HFFc6 (cell line): ENCODE data around the gene MOV10L1. TPM values are rescaled to one million over a fixed set of nuclear protein-coding genes. Genes with fewer than 3 reads are reported as not detected.

ENCODE experiments used
- DNase-seq: peaks from one replicate; pipeline ENCODE4 v3.0.0-alpha.2; 2018
- H3K27ac Mint-ChIP-seq: 2 replicates; pipeline ENCODE4 v1.8.0; 2020; ENCODE audit warnings: mild to moderate bottlenecking, mixed read lengths
- H3K27me3 Mint-ChIP-seq: 2 replicates; pipeline ENCODE4 v1.8.0; 2021; ENCODE audit warnings: mild to moderate bottlenecking, moderate library complexity, mixed read lengths; ENCODE audit not compliant: insufficient read depth
- H3K36me3 Mint-ChIP-seq: 2 replicates; pipeline ENCODE4 v1.8.0; 2021; ENCODE audit warnings: low read depth, mixed read lengths
- H3K4me1 Mint-ChIP-seq: 2 replicates; pipeline ENCODE4 v1.8.0; 2020; ENCODE audit warnings: low read depth, mixed read lengths
- H3K4me3 Mint-ChIP-seq: 2 replicates; pipeline ENCODE4 v1.8.0; 2020; ENCODE audit warnings: mild to moderate bottlenecking, moderate library complexity, mixed read lengths
- H3K9me3 Mint-ChIP-seq: 2 replicates; pipeline ENCODE4 v1.8.0; 2020; ENCODE audit warnings: mild to moderate bottlenecking, mixed read lengths
- total RNA-seq, 6 experiments: library from RNA; stranded (reverse); fragmentation: NEBNext Ultra II Directional; extraction: Animal tissue kit (Norgen Biotek cat#: 25700); gene quantifications; 2 replicates in 1 of 6; 3 replicates in 5 of 6; pipeline ENCODE4 v1.2.3, GENCODE V29; 2021
- TF ChIP-seq, protein P1 (sequence below): fragments of 200-600 bp; sonication (generic); IDR thresholded peaks from 2 replicates; pipeline ENCODE4 v1.5.0; 2021; ENCODE audit warnings: antibody characterized with exemption, mild to moderate bottlenecking

MOV10L1 gene
- total RNA-seq, 6 experiments from 2014 or later: 0.09 to 1.3 (median 0.26) TPM

DNA sequence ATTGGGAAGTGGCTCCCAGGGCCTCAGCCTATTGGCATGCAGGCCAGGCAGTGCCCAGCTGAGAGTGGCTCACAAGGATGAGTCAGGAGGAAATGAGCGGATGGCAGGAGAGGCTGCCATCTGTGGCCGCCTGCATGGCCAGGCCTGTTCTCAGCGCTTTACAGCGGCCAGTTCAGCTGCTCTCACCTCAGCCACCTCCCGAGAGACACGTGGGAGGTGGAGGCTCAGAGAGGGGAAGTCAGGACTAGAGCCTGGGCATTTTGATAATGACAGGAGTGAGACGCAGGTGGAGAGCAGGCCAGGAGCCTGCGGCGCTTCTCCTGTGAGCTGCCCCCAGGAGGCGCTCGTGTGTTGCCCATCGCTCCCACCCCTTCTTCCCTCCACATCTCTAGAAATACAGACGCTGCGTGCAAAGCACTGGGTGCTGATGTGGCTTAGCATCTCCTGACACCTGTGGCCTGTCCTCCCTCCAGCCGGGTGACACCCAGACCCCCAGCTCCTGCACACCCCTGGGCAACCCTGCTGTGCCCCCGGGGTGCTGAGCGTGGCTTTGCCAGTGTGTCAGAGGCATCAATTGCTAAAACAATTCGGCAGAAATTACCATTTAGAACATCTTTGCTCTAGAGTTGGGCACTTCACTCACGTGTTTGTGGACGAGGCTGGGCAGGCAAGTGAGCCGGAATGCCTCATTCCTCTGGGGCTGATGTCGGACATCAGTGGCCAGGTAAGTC, 59.4 kb downstream of the MOV10L1 start:
- Mint-ChIP-seq H3K27ac (no peak overlapping the region), H3K9me3 (no peaks in the 10 kb centered on the region), H3K27me3 (peaks cover 5% of the 10 kb centered on the region), H3K36me3 (no peaks in the 10 kb centered on the region), H3K4me3 (no peak overlapping the region), H3K4me1 (peaks cover 7% of the 10 kb centered on the region)
- peak; percentile 19 for DNase-seq
- TF ChIP-seq, protein P1, sequence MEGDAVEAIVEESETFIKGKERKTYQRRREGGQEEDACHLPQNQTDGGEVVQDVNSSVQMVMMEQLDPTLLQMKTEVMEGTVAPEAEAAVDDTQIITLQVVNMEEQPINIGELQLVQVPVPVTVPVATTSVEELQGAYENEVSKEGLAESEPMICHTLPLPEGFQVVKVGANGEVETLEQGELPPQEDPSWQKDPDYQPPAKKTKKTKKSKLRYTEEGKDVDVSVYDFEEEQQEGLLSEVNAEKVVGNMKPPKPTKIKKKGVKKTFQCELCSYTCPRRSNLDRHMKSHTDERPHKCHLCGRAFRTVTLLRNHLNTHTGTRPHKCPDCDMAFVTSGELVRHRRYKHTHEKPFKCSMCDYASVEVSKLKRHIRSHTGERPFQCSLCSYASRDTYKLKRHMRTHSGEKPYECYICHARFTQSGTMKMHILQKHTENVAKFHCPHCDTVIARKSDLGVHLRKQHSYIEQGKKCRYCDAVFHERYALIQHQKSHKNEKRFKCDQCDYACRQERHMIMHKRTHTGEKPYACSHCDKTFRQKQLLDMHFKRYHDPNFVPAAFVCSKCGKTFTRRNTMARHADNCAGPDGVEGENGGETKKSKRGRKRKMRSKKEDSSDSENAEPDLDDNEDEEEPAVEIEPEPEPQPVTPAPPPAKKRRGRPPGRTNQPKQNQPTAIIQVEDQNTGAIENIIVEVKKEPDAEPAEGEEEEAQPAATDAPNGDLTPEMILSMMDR: peak; percentile 79

DNA sequence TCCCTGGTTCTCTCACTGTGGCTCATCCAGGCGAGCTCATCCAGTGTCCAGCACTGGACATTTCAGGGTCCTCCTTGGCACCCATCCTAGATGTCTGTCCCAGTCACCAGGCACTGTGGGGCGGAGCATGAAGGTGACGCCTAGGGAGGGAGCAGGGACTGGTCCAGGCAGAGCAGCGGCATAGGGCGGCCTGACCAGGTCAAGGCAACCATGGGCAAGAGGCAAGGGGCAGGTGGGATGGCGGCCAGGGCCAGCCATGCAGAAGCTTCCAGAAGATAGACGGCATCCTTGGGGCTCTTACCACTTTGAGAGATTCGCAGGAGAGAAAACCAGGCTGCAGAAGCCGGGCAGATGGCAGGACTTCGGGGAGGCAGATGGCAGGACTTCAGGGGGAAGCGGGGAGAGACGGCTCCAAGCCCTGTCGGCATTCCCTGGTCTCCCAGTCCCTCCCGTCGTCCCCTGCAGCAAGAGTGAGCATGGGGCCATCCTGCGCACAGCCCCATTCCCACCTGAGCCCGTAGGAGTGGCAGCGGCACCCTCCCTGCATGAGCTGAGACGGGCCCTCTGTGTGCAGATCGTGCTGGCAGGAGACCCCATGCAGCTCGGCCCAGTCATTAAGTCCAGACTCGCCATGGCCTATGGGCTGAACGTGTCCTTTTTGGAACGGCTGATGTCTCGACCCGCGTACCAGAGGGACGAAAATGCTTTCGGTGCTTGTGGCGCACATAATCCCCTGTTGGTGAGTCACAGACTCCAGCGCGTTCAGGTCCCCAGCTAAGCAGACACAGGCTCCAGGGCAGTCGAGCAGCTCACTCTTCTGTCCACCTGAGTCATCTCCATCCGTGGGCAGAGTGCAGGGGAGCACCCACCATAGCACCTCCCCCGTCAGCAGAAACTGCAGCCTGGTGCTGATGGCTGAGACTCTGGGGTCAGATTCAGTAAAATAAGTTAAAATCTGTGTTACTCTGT, 60.6 kb downstream of the MOV10L1 start:
- peaks cover 7% of the 10 kb centered on the region for H3K4me1 Mint-ChIP-seq
- TF ChIP-seq, protein P1: no peak
- H3K9me3 Mint-ChIP-seq: no peaks in the 10 kb centered on the region
- no peaks in the 10 kb centered on the region for H3K36me3 Mint-ChIP-seq
- H3K27me3 Mint-ChIP-seq: no peaks in the 10 kb centered on the region; the same call in 1 of the 2 replicates
- no peak overlapping the region for H3K27ac Mint-ChIP-seq
- H3K4me3 Mint-ChIP-seq: no peak overlapping the region
- DNase-seq: no peak

DNA sequence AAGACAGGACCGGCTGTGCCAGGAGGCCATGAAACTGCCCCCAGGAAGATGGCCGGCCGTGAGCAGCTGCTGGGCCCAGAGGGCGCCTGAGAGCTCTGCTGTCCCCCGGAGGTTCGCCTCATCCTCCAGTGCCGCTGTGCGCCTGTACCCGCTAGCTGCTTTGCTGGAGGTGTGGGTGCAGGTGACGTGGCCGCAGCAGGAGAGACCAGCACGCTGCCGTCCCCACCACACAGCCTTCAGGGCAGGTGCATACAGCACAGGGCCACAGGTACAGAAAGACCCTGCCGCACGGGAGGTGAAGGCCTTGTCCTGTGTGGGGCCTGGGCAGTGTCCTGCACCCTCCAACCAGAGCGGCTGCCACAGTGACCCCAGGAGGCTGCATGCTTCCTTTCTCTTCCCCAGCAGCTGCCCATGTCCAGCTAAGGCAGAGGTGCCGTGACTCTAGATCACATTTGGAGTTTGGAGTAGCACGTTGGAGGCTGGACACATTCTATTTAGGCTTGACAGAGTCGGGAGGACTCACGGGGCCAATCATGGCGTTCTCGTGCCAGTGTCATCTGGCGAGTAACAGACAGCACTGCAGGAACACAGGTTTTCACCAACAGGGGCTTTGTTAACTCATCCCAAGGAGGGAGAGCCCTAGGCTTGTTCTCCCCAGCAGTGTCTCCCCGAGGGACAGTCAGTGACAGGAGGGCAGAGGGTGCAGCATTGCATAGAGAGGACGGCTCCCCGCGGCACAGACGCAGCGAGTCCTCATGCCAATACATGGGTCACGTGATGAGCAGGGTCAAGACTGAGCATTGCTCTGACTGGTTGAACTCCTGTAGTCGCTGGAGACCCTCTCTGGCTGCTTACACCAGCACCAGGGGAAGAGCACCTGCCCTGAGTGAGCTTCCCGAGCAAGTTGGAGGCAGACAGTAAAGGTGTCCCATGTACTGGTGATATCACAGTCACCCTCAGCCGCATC, 62.0 kb downstream of the MOV10L1 start:
- Mint-ChIP-seq H3K27ac (no peak overlapping the region), H3K4me1 (peaks cover 3% of the 10 kb centered on the region), H3K4me3 (no peak overlapping the region), H3K27me3 (no peaks in the 10 kb centered on the region; the same call in 1 of the 2 replicates), H3K9me3 (no peaks in the 10 kb centered on the region), H3K36me3 (no peaks in the 10 kb centered on the region)
- DNase-seq: no peak
- TF ChIP-seq, protein P1: no peak

DNA sequence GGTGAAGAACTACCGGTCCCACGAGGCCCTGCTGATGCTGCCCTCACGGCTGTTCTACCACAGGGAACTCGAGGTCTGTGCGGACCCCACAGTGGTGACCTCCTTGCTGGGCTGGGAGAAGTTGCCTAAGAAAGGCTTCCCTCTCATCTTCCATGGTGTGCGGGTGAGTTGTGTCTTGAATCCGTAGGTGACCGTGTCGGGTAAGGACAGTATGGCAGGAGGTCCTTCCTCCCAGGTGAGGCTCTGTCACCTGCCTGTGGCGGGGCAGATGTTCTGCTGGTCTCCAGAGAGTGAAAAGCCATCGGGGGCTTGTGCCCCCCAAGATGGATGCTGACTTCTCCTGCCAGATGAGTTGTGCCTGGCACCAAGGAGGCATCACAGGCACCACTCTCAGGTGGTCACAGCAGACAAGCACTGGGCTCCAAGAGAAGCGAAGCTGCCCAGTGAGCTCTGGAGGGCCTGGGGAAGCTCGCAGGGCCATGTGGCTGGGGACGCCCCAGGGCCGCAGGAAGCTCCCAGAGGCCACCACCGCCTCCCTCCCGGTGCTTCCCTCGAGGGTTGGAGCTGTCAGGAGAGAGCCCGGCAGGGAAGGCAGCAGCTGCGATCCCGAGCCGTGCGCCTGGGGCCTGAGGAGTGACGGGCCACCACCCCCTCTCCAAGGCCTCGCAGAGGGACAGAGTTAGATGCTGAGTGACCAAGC, 63.4 kb downstream of the MOV10L1 start:
- no peak for DNase-seq
- Mint-ChIP-seq H3K27me3 (no peaks in the 10 kb centered on the region; the same call in 1 of the 2 replicates), H3K4me3 (no peak overlapping the region), H3K27ac (no peak overlapping the region), H3K4me1 (no peaks in the 10 kb centered on the region), H3K9me3 (no peaks in the 10 kb centered on the region), H3K36me3 (no peaks in the 10 kb centered on the region)
- TF ChIP-seq, protein P1: no peak
